NB4 (cell line): Measurements from ENCODE around the gene FAHD1.
A peak's percentile ranks its signal among the peaks of the same experiment; 100 is the strongest.

Experiments
- DNase-seq: peaks from one replicate; pipeline ENCODE4 v3.0.0; 2010; ENCODE audit warnings: low read depth
- H3K4me3 ChIP-seq: one replicate; pipeline ENCODE4 v1.5.1; 2011; ENCODE audit warnings: mild to moderate bottlenecking, low read depth, low read length, moderate library complexity
- MAX ChIP-seq: IDR thresholded peaks from 2 replicates; pipeline ENCODE4 v1.6.1; 2011; ENCODE audit warnings: low read depth, low read length
- MYC ChIP-seq: IDR thresholded peaks from 2 replicates; pipeline ENCODE4 v1.6.1; 2011; ENCODE audit warnings: low read depth, low read length
- POLR2A ChIP-seq: IDR thresholded peaks from 2 replicates; pipeline ENCODE4 v1.6.1; 2011; ENCODE audit warnings: mild to moderate bottlenecking; ENCODE audit not compliant: insufficient read length; ENCODE audit errors: extremely low read depth
- TF ChIP-seq, protein P1 (sequence below): IDR thresholded peaks from one replicate; pipeline ENCODE4 v1.5.1; 2012; ENCODE audit warnings: low read depth, low read length

The FAHD1 gene

GRCh38 chr16:1812732-1813163 lies 14.3 kb upstream of the FAHD1 start:
- no peak overlapping the region for H3K4me3 ChIP-seq
- peak; percentile 75 for DNase-seq
- TF ChIP-seq MAX, result peak; percentile 71
- TF ChIP-seq MYC, result peak; percentile 77; the same call in 1 of the 2 replicates
- no peak for TF ChIP-seq POLR2A
- TF ChIP-seq, protein P1, sequence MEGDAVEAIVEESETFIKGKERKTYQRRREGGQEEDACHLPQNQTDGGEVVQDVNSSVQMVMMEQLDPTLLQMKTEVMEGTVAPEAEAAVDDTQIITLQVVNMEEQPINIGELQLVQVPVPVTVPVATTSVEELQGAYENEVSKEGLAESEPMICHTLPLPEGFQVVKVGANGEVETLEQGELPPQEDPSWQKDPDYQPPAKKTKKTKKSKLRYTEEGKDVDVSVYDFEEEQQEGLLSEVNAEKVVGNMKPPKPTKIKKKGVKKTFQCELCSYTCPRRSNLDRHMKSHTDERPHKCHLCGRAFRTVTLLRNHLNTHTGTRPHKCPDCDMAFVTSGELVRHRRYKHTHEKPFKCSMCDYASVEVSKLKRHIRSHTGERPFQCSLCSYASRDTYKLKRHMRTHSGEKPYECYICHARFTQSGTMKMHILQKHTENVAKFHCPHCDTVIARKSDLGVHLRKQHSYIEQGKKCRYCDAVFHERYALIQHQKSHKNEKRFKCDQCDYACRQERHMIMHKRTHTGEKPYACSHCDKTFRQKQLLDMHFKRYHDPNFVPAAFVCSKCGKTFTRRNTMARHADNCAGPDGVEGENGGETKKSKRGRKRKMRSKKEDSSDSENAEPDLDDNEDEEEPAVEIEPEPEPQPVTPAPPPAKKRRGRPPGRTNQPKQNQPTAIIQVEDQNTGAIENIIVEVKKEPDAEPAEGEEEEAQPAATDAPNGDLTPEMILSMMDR, result peak; percentile 52

DNA sequence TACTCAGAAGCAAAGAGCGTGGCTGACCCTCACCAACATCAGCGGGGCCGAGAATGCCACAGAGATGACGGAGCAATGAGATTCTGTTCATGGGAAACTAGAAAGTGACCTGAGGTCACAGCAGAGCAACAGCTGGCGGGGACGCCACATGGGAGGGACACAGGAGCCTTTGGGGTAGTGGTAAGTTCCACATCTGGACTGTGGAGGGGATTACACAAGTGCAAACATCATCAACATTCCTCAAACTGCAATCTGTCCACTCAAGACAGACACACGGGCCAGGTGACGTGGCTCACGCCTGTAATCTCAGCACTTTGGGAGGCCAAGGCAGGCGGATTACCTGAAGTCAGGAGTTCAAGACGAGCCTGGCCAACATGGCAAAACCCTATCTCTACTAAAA lies 11.5 kb upstream of the FAHD1 start:
- TF ChIP-seq MAX (no peak), POLR2A (no peak), MYC (no peak)
- TF ChIP-seq, protein P1, result no peak
- H3K4me3 ChIP-seq, result no peak overlapping the region
- DNase-seq, result no peak

- no peak for DNase-seq
- TF ChIP-seq MAX, result no peak
- TF ChIP-seq POLR2A, result no peak
- TF ChIP-seq, protein P1, result no peak
- no peak for TF ChIP-seq MYC
- H3K4me3 ChIP-seq, result no peak overlapping the region
These were observed 10.4 kb upstream of the FAHD1 start for GRCh38 chr16:1816396-1817275.

GRCh38 chr16:1817276-1817589 lies 9.8 kb upstream of the FAHD1 start:
- no peak for DNase-seq
- TF ChIP-seq POLR2A (no peak), MAX (no peak), MYC (no peak)
- TF ChIP-seq, protein P1, result no peak
- H3K4me3 ChIP-seq, result no peak overlapping the region

DNA sequence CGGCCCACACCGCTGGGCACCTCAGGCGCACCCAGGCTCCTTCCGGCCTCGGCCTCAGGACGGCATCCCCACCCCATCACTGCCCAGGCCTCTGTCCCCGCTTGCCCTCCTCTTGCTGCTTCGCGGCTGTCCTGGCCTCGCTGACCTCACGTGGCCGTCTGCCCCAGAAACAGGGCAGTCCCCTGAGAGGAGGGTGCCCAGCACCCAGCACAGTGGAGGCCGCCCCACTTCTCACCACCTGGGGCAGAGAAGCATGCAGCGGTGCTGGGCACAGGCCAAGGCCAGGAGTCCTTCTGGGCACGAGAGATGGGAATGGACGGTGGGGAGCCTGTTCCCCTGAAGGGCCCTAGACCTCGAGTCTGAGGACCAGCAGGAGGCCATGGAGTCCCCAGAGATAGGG lies 9.3 kb upstream of the FAHD1 start:
- DNase-seq, result no peak
- TF ChIP-seq POLR2A (no peak), MYC (no peak), MAX (no peak)
- TF ChIP-seq, protein P1, result no peak
- no peak overlapping the region for H3K4me3 ChIP-seq

DNA sequence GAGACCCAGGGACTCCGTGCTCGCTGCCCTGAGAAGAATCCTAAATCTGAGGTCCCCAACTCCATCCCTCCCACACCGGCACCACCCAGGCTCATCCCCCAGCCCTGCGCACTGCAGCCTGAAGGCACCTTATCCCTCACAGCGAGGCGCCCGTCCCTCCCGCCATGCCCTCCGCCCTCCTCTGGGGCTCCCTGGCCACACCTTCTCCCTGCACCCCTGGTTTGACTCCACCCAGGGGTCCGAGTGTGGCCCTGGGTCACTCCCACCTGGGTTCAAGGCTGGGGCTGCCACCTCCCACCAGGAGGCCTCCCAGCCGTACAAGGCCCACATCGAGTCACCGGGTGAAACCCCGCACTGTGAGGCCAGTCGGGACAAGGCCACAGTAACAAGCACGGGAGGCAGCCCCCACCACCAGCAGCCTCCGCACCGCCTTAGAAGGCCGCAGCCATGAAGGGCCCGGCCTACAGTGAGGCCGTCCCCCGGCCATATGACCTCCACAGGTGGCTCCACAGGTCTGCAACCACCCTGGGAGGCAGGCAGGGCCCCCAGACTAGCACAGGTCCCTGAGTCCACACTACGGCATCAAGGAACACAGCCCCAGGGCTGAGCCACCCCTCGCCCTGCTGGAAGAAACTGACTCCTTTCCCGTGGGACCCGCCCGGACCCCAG lies 8.7 kb upstream of the FAHD1 start:
- no peak for DNase-seq
- no peak overlapping the region for H3K4me3 ChIP-seq
- TF ChIP-seq POLR2A (no peak), MYC (no peak), MAX (no peak)
- TF ChIP-seq, protein P1, result no peak
